Parathyroid adenoma (tissue), 2 donors: ENCODE measurements around the gene VILL.

Experiments used
- H2AFZ ChIP-seq: fragments of 300-600 bp; sonication (generic); one replicate; pipeline ENCODE4 v1.7.0; 2017; ENCODE audit warnings: antibody characterized with exemption, mild to moderate bottlenecking
- H3K27ac ChIP-seq: fragments of 300-600 bp; sonication (generic); one replicate; pipeline ENCODE4 v1.7.0; 2017
- H3K27me3 ChIP-seq: fragments of 300-600 bp; sonication (generic); one replicate; pipeline ENCODE4 v1.7.0; 2017; ENCODE audit warnings: low read length; ENCODE audit not compliant: control insufficient read depth, insufficient read depth
- H3K36me3 ChIP-seq: fragments of 300-600 bp; sonication (generic); one replicate; pipeline ENCODE4 v1.7.0; 2017; ENCODE audit warnings: low read length; ENCODE audit not compliant: control insufficient read depth, insufficient read depth
- H3K4me1 ChIP-seq: fragments of 300-600 bp; sonication (generic); one replicate; pipeline ENCODE4 v1.7.0; 2017; ENCODE audit warnings: control low read depth
- H3K4me2 ChIP-seq: fragments of 300-600 bp; sonication (generic); one replicate; pipeline ENCODE4 v1.7.0; 2017; ENCODE audit warnings: low read length
- H3K4me3 ChIP-seq: fragments of 300-600 bp; sonication (generic); one replicate; pipeline ENCODE4 v1.7.0; 2017; ENCODE audit warnings: low read depth, low read length
- H3K79me2 ChIP-seq: fragments of 300-600 bp; sonication (generic); one replicate; pipeline ENCODE4 v1.7.0; 2017; ENCODE audit warnings: control low read depth
- H3K9ac ChIP-seq: fragments of 300-600 bp; sonication (generic); one replicate; pipeline ENCODE4 v1.7.0; 2017; ENCODE audit warnings: mild to moderate bottlenecking
- H3K9me3 ChIP-seq: fragments of 300-600 bp; sonication (generic); one replicate; pipeline ENCODE4 v1.7.0; 2017; ENCODE audit warnings: low read length; ENCODE audit not compliant: control insufficient read depth
- TF ChIP-seq, protein P1 (sequence below): fragments of 300-600 bp; sonication (generic); IDR thresholded peaks from one replicate; pipeline ENCODE4 v1.7.0; 2017; ENCODE audit warnings: antibody characterized with exemption, mild to moderate bottlenecking
- donor health status: primary hyperparathyroidism.

VILL gene

DNA sequence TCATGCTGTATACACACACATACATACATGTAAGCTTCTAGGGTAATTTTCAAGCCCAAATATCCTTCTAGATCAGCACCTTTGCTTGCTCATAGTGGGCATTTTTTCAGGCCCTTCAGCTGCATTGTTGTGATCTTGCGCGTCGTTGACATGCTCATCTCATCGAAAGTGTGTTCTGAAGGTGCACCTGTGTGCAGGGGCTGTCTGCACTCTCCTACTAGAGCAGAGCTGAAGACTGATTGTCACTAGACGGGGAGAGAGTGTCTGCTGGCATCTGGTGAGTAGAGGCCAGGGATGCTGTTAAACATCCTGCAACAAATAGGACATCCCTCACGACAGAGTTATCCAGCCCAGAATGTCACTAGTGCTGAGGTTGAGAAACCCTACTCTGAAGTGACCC lies 35.7 kb upstream of the VILL start:
- Histone ChIP-seq H3K36me3 (no peaks in the 10 kb centered on the region), H3K27ac (no peak overlapping the region), H3K27me3 (no peaks in the 10 kb centered on the region), H3K9me3 (no peaks in the 10 kb centered on the region), H3K9ac (no peak overlapping the region), H3K4me1 (no peaks in the 10 kb centered on the region), H3K4me2 (no peak overlapping the region), H2AFZ (no peak overlapping the region), H3K79me2 (no peaks in the 10 kb centered on the region), H3K4me3 (no peak overlapping the region)
- TF ChIP-seq, protein P1, sequence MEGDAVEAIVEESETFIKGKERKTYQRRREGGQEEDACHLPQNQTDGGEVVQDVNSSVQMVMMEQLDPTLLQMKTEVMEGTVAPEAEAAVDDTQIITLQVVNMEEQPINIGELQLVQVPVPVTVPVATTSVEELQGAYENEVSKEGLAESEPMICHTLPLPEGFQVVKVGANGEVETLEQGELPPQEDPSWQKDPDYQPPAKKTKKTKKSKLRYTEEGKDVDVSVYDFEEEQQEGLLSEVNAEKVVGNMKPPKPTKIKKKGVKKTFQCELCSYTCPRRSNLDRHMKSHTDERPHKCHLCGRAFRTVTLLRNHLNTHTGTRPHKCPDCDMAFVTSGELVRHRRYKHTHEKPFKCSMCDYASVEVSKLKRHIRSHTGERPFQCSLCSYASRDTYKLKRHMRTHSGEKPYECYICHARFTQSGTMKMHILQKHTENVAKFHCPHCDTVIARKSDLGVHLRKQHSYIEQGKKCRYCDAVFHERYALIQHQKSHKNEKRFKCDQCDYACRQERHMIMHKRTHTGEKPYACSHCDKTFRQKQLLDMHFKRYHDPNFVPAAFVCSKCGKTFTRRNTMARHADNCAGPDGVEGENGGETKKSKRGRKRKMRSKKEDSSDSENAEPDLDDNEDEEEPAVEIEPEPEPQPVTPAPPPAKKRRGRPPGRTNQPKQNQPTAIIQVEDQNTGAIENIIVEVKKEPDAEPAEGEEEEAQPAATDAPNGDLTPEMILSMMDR: no peak

DNA sequence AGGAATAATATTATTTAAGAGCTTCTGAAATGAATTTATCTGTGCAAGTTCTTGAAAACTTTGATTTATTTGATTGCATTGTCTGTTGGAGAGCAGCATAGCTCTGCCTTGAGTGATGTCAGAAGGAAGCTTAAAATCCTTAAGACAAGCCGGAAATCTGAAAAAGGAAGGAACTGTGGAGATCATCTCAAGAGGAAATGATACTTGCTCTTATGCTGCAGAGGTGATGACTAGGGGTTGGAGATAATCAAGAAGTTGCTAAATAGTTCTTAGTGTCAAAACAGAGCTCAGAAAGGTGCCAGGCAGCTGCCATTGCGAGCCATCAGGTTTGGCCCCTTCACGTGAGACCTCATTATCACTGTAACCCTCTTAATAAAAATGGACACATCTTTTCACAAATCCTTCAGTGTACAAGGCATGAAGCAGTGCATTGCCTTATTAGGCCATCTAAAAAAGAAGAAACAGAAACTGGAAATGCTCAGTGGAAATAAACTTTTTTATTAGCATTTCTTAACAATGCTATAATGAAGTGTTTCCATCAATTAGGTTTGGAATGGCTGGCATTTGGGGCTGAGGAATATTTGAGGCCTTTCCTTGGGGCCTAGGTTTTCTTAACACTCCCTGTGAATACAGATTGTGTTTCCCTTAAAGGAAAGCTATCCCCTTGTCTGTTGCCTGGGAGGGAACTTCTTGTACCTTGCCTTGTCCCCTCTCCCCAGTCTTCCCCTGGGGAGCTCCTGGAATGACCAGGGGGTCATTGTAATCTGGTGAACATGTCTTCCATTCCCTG lies 34.5 kb upstream of the VILL start:
- Histone ChIP-seq H2AFZ (no peak overlapping the region), H3K27ac (no peak overlapping the region), H3K4me1 (no peaks in the 10 kb centered on the region), H3K4me2 (no peak overlapping the region), H3K9me3 (no peaks in the 10 kb centered on the region), H3K36me3 (no peaks in the 10 kb centered on the region), H3K79me2 (no peaks in the 10 kb centered on the region), H3K9ac (no peak overlapping the region), H3K4me3 (no peak overlapping the region), H3K27me3 (no peaks in the 10 kb centered on the region)
- TF ChIP-seq, protein P1: no peak

GRCh38 chr3:37956723-37957538 lies 33.7 kb upstream of the VILL start:
- Histone ChIP-seq H3K4me1 (no peaks in the 10 kb centered on the region), H2AFZ (no peak overlapping the region), H3K27me3 (no peaks in the 10 kb centered on the region), H3K4me3 (no peak overlapping the region), H3K9me3 (no peaks in the 10 kb centered on the region), H3K27ac (no peak overlapping the region), H3K79me2 (no peaks in the 10 kb centered on the region), H3K36me3 (no peaks in the 10 kb centered on the region), H3K4me2 (no peak overlapping the region), H3K9ac (no peak overlapping the region)
- TF ChIP-seq, protein P1: no peak

DNA sequence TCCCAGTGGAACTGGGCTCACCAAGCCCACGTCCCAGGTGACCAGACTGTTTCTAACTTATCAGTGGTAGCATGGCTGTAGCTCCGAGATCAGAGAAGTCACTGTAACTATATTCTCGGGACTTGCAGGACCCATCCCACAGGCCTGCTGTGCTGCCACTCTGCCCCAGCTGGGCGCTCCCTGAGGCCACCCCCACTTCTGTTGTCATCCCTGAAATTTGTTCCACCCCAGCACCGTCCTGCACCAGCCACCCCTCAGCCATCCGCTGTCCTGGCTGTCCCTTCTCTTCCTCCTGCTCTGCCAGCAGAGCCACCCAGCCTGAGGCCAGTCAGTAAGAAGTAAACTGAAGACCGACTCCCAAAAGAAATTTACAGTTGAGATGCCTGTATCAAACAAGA lies 33.0 kb upstream of the VILL start:
- no peaks in the 10 kb centered on the region for H3K79me2 ChIP-seq
- no peaks in the 10 kb centered on the region for H3K27me3 ChIP-seq
- H3K9me3 ChIP-seq: no peaks in the 10 kb centered on the region
- no peaks in the 10 kb centered on the region for H3K4me1 ChIP-seq
- H3K27ac ChIP-seq: no peak overlapping the region
- no peak overlapping the region for H3K4me2 ChIP-seq
- TF ChIP-seq, protein P1: no peak
- no peak overlapping the region for H3K9ac ChIP-seq
- no peaks in the 10 kb centered on the region for H3K36me3 ChIP-seq
- H3K4me3 ChIP-seq: no peak overlapping the region
- no peak overlapping the region for H2AFZ ChIP-seq
